CD14-positive monocyte (primary cell): ENCODE measurements around the gene DBNDD2. TPM values are rescaled to one million over a fixed set of nuclear protein-coding genes. Genes with fewer than 3 reads are reported as not detected.

Experiments
- DNase-seq, 3 donors: peaks; one replicate each; pipeline ENCODE4 v3.0.0-alpha.2; 2011 to 2022
- H2AFZ ChIP-seq: 2 replicates; pipeline ENCODE4 v1.6.0; 2012; ENCODE audit warnings: mild to moderate bottlenecking, low read depth, low read length, inconsistent platforms; ENCODE audit not compliant: insufficient read depth, poor library complexity, severe bottlenecking
- H3K27ac ChIP-seq, 2 donors: 1 replicate in 1 of 2; 2 replicates in 1 of 2; pipeline ENCODE4 v1.5.1; 2012 to 2013; ENCODE audit warnings: low read length in 2 of 2, control low read depth in 1 of 2, inconsistent platforms in 1 of 2, low read depth in 1 of 2, mild to moderate bottlenecking in 1 of 2
- H3K27me3 ChIP-seq, 2 donors: one replicate each; pipeline versions ENCODE4 v1.6.0 to v1.6.1; 2011 to 2013; ENCODE audit warnings: low read length in 2 of 2; ENCODE audit not compliant: control insufficient read depth in 2 of 2, insufficient read depth in 2 of 2
- H3K36me3 ChIP-seq, 2 donors: replicated peaks in 1 of 2; 1 replicate in 1 of 2; 2 replicates in 1 of 2; pipeline versions ENCODE4 v1.5.1 to v1.6.1; 2012 to 2013; ENCODE audit warnings: low read length in 2 of 2, control low read depth in 1 of 2, inconsistent platforms in 1 of 2, mild to moderate bottlenecking in 1 of 2; ENCODE audit not compliant: insufficient read depth in 2 of 2, control insufficient read depth in 1 of 2
- H3K4me1 ChIP-seq, 2 donors: 1 replicate in 1 of 2; 2 replicates in 1 of 2; pipeline versions ENCODE4 v1.5.1 to v1.6.1; 2012 to 2013; ENCODE audit warnings: low read length in 2 of 2, control low read depth in 1 of 2, inconsistent platforms in 1 of 2, mild to moderate bottlenecking in 1 of 2, moderate library complexity in 1 of 2; ENCODE audit not compliant: insufficient read depth in 2 of 2, control insufficient read depth in 1 of 2
- H3K4me2 ChIP-seq: replicated peaks from 2 replicates; pipeline ENCODE3; 2012; ENCODE audit warnings: low read length, moderate library complexity, mild to moderate bottlenecking; ENCODE audit not compliant: poor library complexity, severe bottlenecking; ENCODE audit errors: extremely low read depth
- H3K4me3 ChIP-seq, 3 experiments: fragments of 200-600 bp in 1 of 3; sonication (generic) in 1 of 3; replicated peaks in 1 of 3; 1 replicate in 2 of 3; 2 replicates in 1 of 3; pipeline ENCODE4 v1.5.1; 2011 to 2013; ENCODE audit warnings: low read length in 3 of 3, mild to moderate bottlenecking in 3 of 3, control low read depth in 2 of 3, low read depth in 2 of 3, inconsistent platforms in 1 of 3, moderate library complexity in 1 of 3
- H3K79me2 ChIP-seq: 2 replicates; pipeline ENCODE4 v1.6.0; 2012; ENCODE audit warnings: mild to moderate bottlenecking, control low read depth, inconsistent platforms, low read length, moderate library complexity; ENCODE audit not compliant: insufficient read depth
- H3K9ac ChIP-seq: 2 replicates; pipeline ENCODE4 v1.6.0; 2017; ENCODE audit warnings: low read length, mild to moderate bottlenecking; ENCODE audit not compliant: insufficient read depth, poor library complexity, severe bottlenecking
- H3K9me3 ChIP-seq, 2 donors: replicated peaks in 1 of 2; 1 replicate in 1 of 2; 2 replicates in 1 of 2; pipeline versions ENCODE4 v1.5.1 to v1.6.1; 2012 to 2013; ENCODE audit warnings: low read length in 2 of 2, control low read depth in 1 of 2; ENCODE audit not compliant: control insufficient read depth in 1 of 2, insufficient read depth in 1 of 2
- H4K20me1 ChIP-seq: 2 replicates; pipeline ENCODE4 v1.6.0; 2012; ENCODE audit warnings: mild to moderate bottlenecking, low read length, control low read depth, moderate library complexity; ENCODE audit not compliant: insufficient read depth
- H3K27ac Mint-ChIP-seq, 7 donors: one replicate each; pipeline ENCODE4 v1.8.0; 2020; ENCODE audit warnings: mild to moderate bottlenecking in 7 of 7, mixed read lengths in 7 of 7, moderate library complexity in 6 of 7, inconsistent platforms in 2 of 7
- H3K27me3 Mint-ChIP-seq, 3 donors: one replicate each; pipeline ENCODE4 v1.8.0; 2021 to 2022; ENCODE audit warnings: low read depth in 3 of 3, mild to moderate bottlenecking in 3 of 3, mixed read lengths in 3 of 3, moderate library complexity in 3 of 3, inconsistent platforms in 1 of 3
- H3K36me3 Mint-ChIP-seq, 2 donors: one replicate each; pipeline ENCODE4 v1.8.0; 2020; ENCODE audit warnings: mixed read lengths in 2 of 2, inconsistent platforms in 1 of 2, mild to moderate bottlenecking in 1 of 2
- H3K4me1 Mint-ChIP-seq: one replicate; pipeline ENCODE4 v1.8.0; 2020; ENCODE audit warnings: mild to moderate bottlenecking, mixed read lengths
- H3K4me3 Mint-ChIP-seq, 2 donors: one replicate each; pipeline ENCODE4 v1.8.0; 2020; ENCODE audit warnings: mild to moderate bottlenecking in 2 of 2, mixed read lengths in 2 of 2, moderate library complexity in 1 of 2
- H3K9me3 Mint-ChIP-seq, 7 donors: one replicate each; pipeline ENCODE4 v1.8.0; 2020 to 2022; ENCODE audit warnings: mixed read lengths in 7 of 7, mild to moderate bottlenecking in 6 of 7, moderate library complexity in 6 of 7, inconsistent platforms in 2 of 7
- WGBS: methylation state at CpG from one replicate; pipeline ENCODE4 v1.1.5; 2013; ENCODE audit warnings: missing lambda C conversion rate; ENCODE audit not compliant: insufficient coverage; 5-methylcytosine and 5-hydroxymethylcytosine counted together
- intact Hi-C, 2 donors: fragments of 100-400 bp; cut with micrococcal nuclease; formaldehyde crosslinking; loops; one replicate each; pipeline versions ENCODE4 v1.15.0 to v1.15.1; 2023
- polyA plus RNA-seq, 3 donors: library from polyadenylated mRNA; depleted of rRNA in 1 of 3; unstranded in 2 of 3; stranded (reverse) in 1 of 3; fragments of 300-500 nt in 2 of 3; fragments of >200 nt in 1 of 3; fragmentation: Illumina TruSeq in 2 of 3; gene quantifications; 1 replicate in 2 of 3; 2 replicates in 1 of 3; pipeline ENCODE4 v1.2.3, GENCODE V29; 2012 to 2021
- TF ChIP-seq, protein P1 (sequence below): fragments of 200-600 bp; IDR thresholded peaks from one replicate; pipeline ENCODE4 v1.8.0; 2022; ENCODE audit warnings: antibody characterized with exemption, mild to moderate bottlenecking

The DBNDD2 gene
- polyA plus RNA-seq, 3 donors: 15.6 to 22.1 (median 21.9) TPM

DNA sequence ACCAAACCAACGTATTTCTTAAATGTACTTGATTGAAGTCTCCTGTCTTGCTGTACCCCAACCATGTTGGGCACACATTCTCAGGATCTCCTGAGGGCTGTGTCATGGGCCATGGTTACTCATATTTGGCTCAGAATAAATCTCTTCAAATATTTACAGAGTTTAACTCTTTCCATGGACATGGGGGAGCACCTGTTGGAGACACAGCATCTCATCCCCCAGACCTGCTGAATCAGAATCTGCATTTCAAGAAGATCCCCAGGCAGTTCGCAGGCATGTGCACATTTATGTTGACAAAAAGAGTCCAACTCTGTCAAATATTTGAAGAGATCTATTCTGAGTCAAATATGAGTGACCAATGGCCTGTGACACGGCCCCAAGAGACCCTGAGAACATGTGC lies 32.3 kb downstream of the DBNDD2 start:
- no peak for DNase-seq
- intact Hi-C loops: loop anchor here in 1 of 2 donors (10.0 kb wide), 1 partner anchor 334 kb away; no protein-coding TSS in a partner anchor
- no peaks in the 10 kb centered on the region for H3K27me3 ChIP-seq

DNA sequence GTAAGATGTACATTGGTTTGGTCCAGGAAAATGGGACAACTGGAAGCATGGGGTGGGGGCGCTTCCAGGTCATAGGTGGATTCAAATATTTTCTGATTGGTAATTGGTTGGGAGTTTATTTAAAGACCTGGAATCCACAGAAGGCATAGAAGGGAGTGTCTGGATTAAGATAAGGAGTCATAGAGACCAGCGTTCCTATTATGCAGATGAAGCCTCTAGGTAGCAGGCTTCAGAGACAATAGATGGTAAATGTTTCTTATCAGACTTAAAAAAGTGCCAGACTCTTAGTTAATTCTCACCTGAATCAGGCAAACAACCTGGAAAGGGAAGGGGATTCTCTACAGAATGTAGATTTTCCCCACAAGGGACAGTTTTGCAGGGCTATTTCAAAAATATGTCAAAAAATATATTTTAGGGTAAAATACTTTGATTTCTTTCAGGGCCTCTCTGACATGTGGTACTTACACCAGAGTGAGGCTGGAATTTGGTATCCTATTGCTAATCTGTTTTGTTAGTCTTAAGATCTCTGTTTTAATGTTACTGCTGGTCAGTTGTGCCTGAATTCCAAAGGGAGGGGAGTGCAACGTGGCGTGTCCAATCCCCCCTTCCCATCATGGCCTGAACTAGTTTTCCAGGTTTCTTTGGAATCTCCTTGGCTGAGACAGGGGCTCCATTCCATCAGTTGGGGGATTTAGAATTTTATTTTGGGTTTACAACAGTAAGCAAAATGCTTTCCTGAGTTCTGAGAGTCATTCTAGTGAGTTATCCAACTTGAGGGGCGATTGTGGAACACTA lies 33.0 kb downstream of the DBNDD2 start:
- no peak overlapping the region for H2AFZ ChIP-seq
- TF ChIP-seq, protein P1, sequence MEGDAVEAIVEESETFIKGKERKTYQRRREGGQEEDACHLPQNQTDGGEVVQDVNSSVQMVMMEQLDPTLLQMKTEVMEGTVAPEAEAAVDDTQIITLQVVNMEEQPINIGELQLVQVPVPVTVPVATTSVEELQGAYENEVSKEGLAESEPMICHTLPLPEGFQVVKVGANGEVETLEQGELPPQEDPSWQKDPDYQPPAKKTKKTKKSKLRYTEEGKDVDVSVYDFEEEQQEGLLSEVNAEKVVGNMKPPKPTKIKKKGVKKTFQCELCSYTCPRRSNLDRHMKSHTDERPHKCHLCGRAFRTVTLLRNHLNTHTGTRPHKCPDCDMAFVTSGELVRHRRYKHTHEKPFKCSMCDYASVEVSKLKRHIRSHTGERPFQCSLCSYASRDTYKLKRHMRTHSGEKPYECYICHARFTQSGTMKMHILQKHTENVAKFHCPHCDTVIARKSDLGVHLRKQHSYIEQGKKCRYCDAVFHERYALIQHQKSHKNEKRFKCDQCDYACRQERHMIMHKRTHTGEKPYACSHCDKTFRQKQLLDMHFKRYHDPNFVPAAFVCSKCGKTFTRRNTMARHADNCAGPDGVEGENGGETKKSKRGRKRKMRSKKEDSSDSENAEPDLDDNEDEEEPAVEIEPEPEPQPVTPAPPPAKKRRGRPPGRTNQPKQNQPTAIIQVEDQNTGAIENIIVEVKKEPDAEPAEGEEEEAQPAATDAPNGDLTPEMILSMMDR: no peak
- no peak overlapping the region for H3K9ac ChIP-seq
- H3K27me3 ChIP-seq: no peaks in the 10 kb centered on the region
- H3K9me3 Mint-ChIP-seq: no peaks in the 10 kb centered on the region
- no peak overlapping the region for H3K4me2 ChIP-seq
- H3K4me1 Mint-ChIP-seq: peaks cover 5% of the 10 kb centered on the region
- no peaks in the 10 kb centered on the region for H3K36me3 ChIP-seq
- 86% methylated on average over 1 of the region's 5 CpGs for WGBS
- H3K4me3 ChIP-seq: no peak overlapping the region
- no peak overlapping the region for H3K27ac ChIP-seq
- H3K79me2 ChIP-seq: no peaks in the 10 kb centered on the region
- DNase-seq: no peak
- H3K27me3 Mint-ChIP-seq: peaks cover 2 to 4% (median 4%) of the 10 kb centered on the region in 3 donors
- no peak overlapping the region for H3K4me3 Mint-ChIP-seq
- intact Hi-C loops: loop anchor here in 1 of 2 donors (10.0 kb wide), 1 partner anchor 334 kb away; no protein-coding TSS in a partner anchor
- no peaks in the 10 kb centered on the region for H3K36me3 Mint-ChIP-seq
- no peak overlapping the region for H3K27ac Mint-ChIP-seq
- no peaks in the 10 kb centered on the region for H3K9me3 ChIP-seq
- peaks cover 6 to 8% of the 10 kb centered on the region in 2 donors for H3K4me1 ChIP-seq
- H4K20me1 ChIP-seq: no peaks in the 10 kb centered on the region

More for the DNA sequence above, 32.3 kb downstream of the DBNDD2 start:
- Histone ChIP-seq H3K4me1 (peaks cover 6 to 8% of the 10 kb centered on the region in 2 donors), H3K36me3 (no peaks in the 10 kb centered on the region), H4K20me1 (no peaks in the 10 kb centered on the region), H3K9me3 (no peaks in the 10 kb centered on the region), H3K9ac (no peak overlapping the region), H2AFZ (no peak overlapping the region), H3K27ac (no peak overlapping the region), H3K79me2 (no peaks in the 10 kb centered on the region), H3K4me3 (no peak overlapping the region), H3K4me2 (no peak overlapping the region)
- WGBS: 85% methylated on average over 2 of the region's 3 CpGs
- Mint-ChIP-seq H3K4me3 (no peak overlapping the region), H3K9me3 (no peaks in the 10 kb centered on the region), H3K27ac (no peak overlapping the region), H3K4me1 (peaks cover 5% of the 10 kb centered on the region), H3K36me3 (no peaks in the 10 kb centered on the region), H3K27me3 (peaks cover 1 to 4% (median 2%) of the 10 kb centered on the region in 3 donors)
- TF ChIP-seq, protein P1: no peak
